ENCODE data around the gene EIF3F. TPM values are rescaled to one million over a fixed set of nuclear protein-coding genes. Genes with fewer than 3 reads are reported as not detected.

EIF3F gene
- total and polyA plus RNA-seq, 2 of the 4 experiments (the other 2 are of a cell fraction), result 279 to 306 TPM

DNA sequence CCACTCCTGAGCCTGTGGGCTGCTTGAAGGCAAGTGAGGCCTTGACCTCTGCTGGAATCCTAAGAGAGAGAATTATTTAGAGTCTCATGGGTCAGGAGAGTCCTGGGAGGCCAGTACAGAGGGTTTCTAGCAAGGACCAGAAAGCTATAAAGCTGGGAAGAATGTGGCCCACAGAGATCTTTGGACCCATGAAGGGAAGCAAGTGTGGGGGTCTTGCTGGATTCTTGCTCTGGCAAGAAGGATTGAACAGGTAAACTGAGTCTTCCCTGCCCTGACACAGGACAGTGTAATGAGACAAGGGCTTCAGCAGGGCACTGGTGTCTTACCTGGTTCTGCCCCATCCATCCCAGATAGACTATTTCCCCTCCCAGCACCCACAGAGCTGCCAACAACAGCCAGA lies 18.4 kb downstream of the EIF3F start:
- Histone ChIP-seq H2AK9ac (replicated peaks; ENCODE audit: low read depth, low read length, poor library complexity) (no peak overlapping the region), H3K27ac (ENCODE audit: insufficient read depth, low read length) (no peak overlapping the region), H3K56ac (ENCODE audit: extremely low read depth, insufficient read depth, low read length) (no peak overlapping the region), H3K9ac (ENCODE audit: low read depth, low read length) (no peak overlapping the region), H3K9me3 (ENCODE audit: control insufficient read depth, insufficient read depth, low read length) (no peaks in the 10 kb centered on the region), H2BK20ac (ENCODE audit: low read depth, low read length) (no peak overlapping the region), H2AFZ (replicated peaks; ENCODE audit: low read length, poor library complexity) (no peak overlapping the region), H3K36me3 (ENCODE audit: control insufficient read depth, insufficient read depth, low read length) (no peaks in the 10 kb centered on the region), H3K18ac (ENCODE audit: low read depth, low read length) (no peak overlapping the region), H4K8ac (ENCODE audit: low read depth in 2 of 2, low read length in 2 of 2) (no peak overlapping the region), H3K27me3 (ENCODE audit: control insufficient read depth, insufficient read depth, low read length) (no peaks in the 10 kb centered on the region), H3K9me1 (ENCODE audit: insufficient read depth, low read length) (no peaks in the 10 kb centered on the region), H3K4me1 (ENCODE audit: control insufficient read depth, insufficient read depth, low read length) (no peaks in the 10 kb centered on the region), H3K79me1 (ENCODE audit: low read depth in 1 of 2, low read length in 2 of 2) (no peaks in the 10 kb centered on the region), H4K91ac (ENCODE audit: insufficient read depth, low read depth, low read length) (no peak overlapping the region), H3K4me3 (ENCODE audit: insufficient read depth, low read depth, low read length) (no peak overlapping the region), H3K4ac (ENCODE audit: low read depth, low read length) (no peak overlapping the region), H2AK5ac (ENCODE audit: low read depth, low read length) (no peak overlapping the region), H2BK120ac (ENCODE audit: low read depth, low read length) (no peak overlapping the region), H2BK15ac (ENCODE audit: low read depth, low read length) (no peak overlapping the region), H4K20me1 (ENCODE audit: insufficient read depth, low read length) (no peaks in the 10 kb centered on the region), H3K14ac (replicated peaks; ENCODE audit: low read depth, low read length) (no peak overlapping the region), H2BK5ac (ENCODE audit: low read depth, low read length, poor library complexity, severe bottlenecking) (no peak overlapping the region), H4K5ac (ENCODE audit: low read depth, low read length) (no peak overlapping the region), H3K23ac (ENCODE audit: low read depth, low read length) (no peak overlapping the region), H3K4me2 (ENCODE audit: low read depth, low read length) (no peak overlapping the region)
- in situ Hi-C loops (cut with MboI; ENCODE audit: low sequenced_read_pairs), result loop anchor here (5.0 kb wide), 1 partner anchor 92 kb away; no protein-coding TSS in a partner anchor
- intact Hi-C loops (cut with micrococcal nuclease), result no loop called here
- ChIA-PET CTCF (interaction anchor here (1.3 to 4.0 kb wide), 6 partner anchors 10 to 94 kb away, joined by 3 to 55 read pairs (median 10); partner anchors contain the start of gene EIF3F), POLR2A (ENCODE audit: unreplicated experiment) (no interaction called here)
- TF ChIP-seq FOS (IDR thresholded peaks at IDR 0.05; ENCODE audit: low read depth, low read length), result no peak
- TF ChIP-seq, protein P1, sequence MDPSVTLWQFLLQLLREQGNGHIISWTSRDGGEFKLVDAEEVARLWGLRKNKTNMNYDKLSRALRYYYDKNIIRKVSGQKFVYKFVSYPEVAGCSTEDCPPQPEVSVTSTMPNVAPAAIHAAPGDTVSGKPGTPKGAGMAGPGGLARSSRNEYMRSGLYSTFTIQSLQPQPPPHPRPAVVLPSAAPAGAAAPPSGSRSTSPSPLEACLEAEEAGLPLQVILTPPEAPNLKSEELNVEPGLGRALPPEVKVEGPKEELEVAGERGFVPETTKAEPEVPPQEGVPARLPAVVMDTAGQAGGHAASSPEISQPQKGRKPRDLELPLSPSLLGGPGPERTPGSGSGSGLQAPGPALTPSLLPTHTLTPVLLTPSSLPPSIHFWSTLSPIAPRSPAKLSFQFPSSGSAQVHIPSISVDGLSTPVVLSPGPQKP (IDR thresholded peaks at IDR 0.05; ENCODE audit: borderline replicate concordance, low read depth, low read length), result no peak
- no peak for TF ChIP-seq SMC3 (IDR thresholded peaks at IDR 0.05; ENCODE audit: low read depth, low read length)
- no peak for TF ChIP-seq MAZ (IDR thresholded peaks at IDR 0.05; ENCODE audit: borderline replicate concordance, low read depth, low read length)
- no peak for TF ChIP-seq RFX5 (IDR thresholded peaks at IDR 0.05; ENCODE audit: low read depth, low read length)
- no peak for TF ChIP-seq RCOR1 (IDR thresholded peaks at IDR 0.05; ENCODE audit: insufficient replicate concordance, low read length)
- no peak for TF ChIP-seq CEBPB (IDR thresholded peaks at IDR 0.05; ENCODE audit: low read depth, low read length)
- no peak for TF ChIP-seq NFE2L2 (IDR thresholded peaks at IDR 0.05; ENCODE audit: low read depth, low read length)
- TF ChIP-seq RAD21 (IDR thresholded peaks at IDR 0.05; ENCODE audit: low read length), result no peak
- TF ChIP-seq, protein P2, sequence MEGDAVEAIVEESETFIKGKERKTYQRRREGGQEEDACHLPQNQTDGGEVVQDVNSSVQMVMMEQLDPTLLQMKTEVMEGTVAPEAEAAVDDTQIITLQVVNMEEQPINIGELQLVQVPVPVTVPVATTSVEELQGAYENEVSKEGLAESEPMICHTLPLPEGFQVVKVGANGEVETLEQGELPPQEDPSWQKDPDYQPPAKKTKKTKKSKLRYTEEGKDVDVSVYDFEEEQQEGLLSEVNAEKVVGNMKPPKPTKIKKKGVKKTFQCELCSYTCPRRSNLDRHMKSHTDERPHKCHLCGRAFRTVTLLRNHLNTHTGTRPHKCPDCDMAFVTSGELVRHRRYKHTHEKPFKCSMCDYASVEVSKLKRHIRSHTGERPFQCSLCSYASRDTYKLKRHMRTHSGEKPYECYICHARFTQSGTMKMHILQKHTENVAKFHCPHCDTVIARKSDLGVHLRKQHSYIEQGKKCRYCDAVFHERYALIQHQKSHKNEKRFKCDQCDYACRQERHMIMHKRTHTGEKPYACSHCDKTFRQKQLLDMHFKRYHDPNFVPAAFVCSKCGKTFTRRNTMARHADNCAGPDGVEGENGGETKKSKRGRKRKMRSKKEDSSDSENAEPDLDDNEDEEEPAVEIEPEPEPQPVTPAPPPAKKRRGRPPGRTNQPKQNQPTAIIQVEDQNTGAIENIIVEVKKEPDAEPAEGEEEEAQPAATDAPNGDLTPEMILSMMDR (conservative IDR thresholded peaks at IDR 0.05; ENCODE audit: low read depth, low read length), result no peak
- TF ChIP-seq, protein P3, sequence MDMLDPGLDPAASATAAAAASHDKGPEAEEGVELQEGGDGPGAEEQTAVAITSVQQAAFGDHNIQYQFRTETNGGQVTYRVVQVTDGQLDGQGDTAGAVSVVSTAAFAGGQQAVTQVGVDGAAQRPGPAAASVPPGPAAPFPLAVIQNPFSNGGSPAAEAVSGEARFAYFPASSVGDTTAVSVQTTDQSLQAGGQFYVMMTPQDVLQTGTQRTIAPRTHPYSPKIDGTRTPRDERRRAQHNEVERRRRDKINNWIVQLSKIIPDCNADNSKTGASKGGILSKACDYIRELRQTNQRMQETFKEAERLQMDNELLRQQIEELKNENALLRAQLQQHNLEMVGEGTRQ (IDR thresholded peaks at IDR 0.05; ENCODE audit: low read depth, low read length), result no peak
- TF ChIP-seq MXI1 (IDR thresholded peaks at IDR 0.05; ENCODE audit: borderline replicate concordance, low read depth, low read length), result no peak
- TF ChIP-seq CHD1 (IDR thresholded peaks at IDR 0.05; ENCODE audit: low read depth, low read length), result no peak
- TF ChIP-seq BHLHE40 (IDR thresholded peaks at IDR 0.05; ENCODE audit: low read depth, low read length), result no peak
- no peak for TF ChIP-seq MAFK (IDR thresholded peaks at IDR 0.05; ENCODE audit: low read depth, low read length)
- DNase-seq, result no peak
- ATAC-seq (ENCODE audit: low read depth), result no peak
- dilution Hi-C loops (cut with HindIII; ENCODE audit: low sequenced_read_pairs, unreplicated experiment), result no loop called here
- BruUV-seq (replicated peaks), result no TSS peak
